Skeletal muscle tissue (tissue), 4 donors: ENCODE measurements around the gene SLC30A2. TPM values are rescaled to one million over a fixed set of nuclear protein-coding genes. Genes with fewer than 3 reads are reported as not detected.

Experiments
- H3K27ac ChIP-seq: one replicate; pipeline ENCODE4 v1.7.0; 2013; ENCODE audit warnings: mild to moderate bottlenecking, low read depth, low read length, inconsistent platforms
- H3K27me3 ChIP-seq, 3 donors: one replicate each; pipeline ENCODE4 v1.7.0; 2013; ENCODE audit warnings: low read length in 3 of 3; ENCODE audit not compliant: control insufficient read depth in 3 of 3, insufficient read depth in 3 of 3
- H3K36me3 ChIP-seq, 3 donors: one replicate each; pipeline ENCODE4 v1.7.0; 2013; ENCODE audit warnings: low read length in 3 of 3; ENCODE audit not compliant: control insufficient read depth in 3 of 3, insufficient read depth in 3 of 3
- H3K4me1 ChIP-seq, 3 donors: one replicate each; pipeline ENCODE4 v1.7.0; 2013; ENCODE audit warnings: low read length in 3 of 3, mild to moderate bottlenecking in 3 of 3; ENCODE audit not compliant: control insufficient read depth in 3 of 3, insufficient read depth in 3 of 3
- H3K4me3 ChIP-seq, 3 donors: one replicate each; pipeline ENCODE4 v1.7.0; 2013; ENCODE audit warnings: low read length in 3 of 3
- H3K9ac ChIP-seq, 3 donors: one replicate each; pipeline ENCODE4 v1.7.0; 2013; ENCODE audit warnings: low read length in 3 of 3, mild to moderate bottlenecking in 3 of 3, moderate library complexity in 2 of 3, low read depth in 1 of 3
- H3K9me3 ChIP-seq, 3 donors: one replicate each; pipeline ENCODE4 v1.7.0; 2013; ENCODE audit warnings: low read length in 3 of 3; ENCODE audit not compliant: control insufficient read depth in 3 of 3
- total RNA-seq: library from RNA; depleted of rRNA; stranded (reverse); fragments of >200 nt; gene quantifications from one replicate; pipeline ENCODE4 v1.2.3, GENCODE V29; 2014
- donor health status: Osteomylitis.

Gene SLC30A2
- total RNA-seq, 1 donor from 2014 or later = under 0.01 TPM

- Histone ChIP-seq H3K36me3 (peaks cover 3 to 23% (median 6%) of the 10 kb centered on the region in 3 donors), H3K27me3 (no peaks in the 10 kb centered on the region), H3K9ac (peak overlapping the region in 2 of 3 donors; percentile 22 to 41), H3K4me3 (no peak overlapping the region), H3K9me3 (no peaks in the 10 kb centered on the region), H3K4me1 (peaks cover 9 to 23% (median 18%) of the 10 kb centered on the region in 3 donors), H3K27ac (no peak overlapping the region)
Measured at GRCh38 chr1:26027716-26028489, 18.0 kb downstream of the SLC30A2 start.

- peaks cover 31 to 46% (median 42%) of the 10 kb centered on the region in 3 donors for H3K4me1 ChIP-seq
- peak overlapping the region in 1 of 3 donors; percentile 81 for H3K9ac ChIP-seq
- peaks cover 0 to 13% (median 2%) of the 10 kb centered on the region in 3 donors for H3K36me3 ChIP-seq
- no peaks in the 10 kb centered on the region for H3K9me3 ChIP-seq
- no peak overlapping the region for H3K27ac ChIP-seq
- no peaks in the 10 kb centered on the region for H3K27me3 ChIP-seq
- H3K4me3 ChIP-seq = peak overlapping the region in 1 of 3 donors; percentile 83
Measured at GRCh38 chr1:26025517-26025916, 20.4 kb downstream of the SLC30A2 start.

GRCh38 chr1:26025060-26025459 lies 20.9 kb downstream of the SLC30A2 start:
- no peaks in the 10 kb centered on the region for H3K27me3 ChIP-seq
- peak overlapping the region; percentile 83 for H3K27ac ChIP-seq
- peaks cover 35 to 51% (median 46%) of the 10 kb centered on the region in 3 donors for H3K4me1 ChIP-seq
- no peaks in the 10 kb centered on the region for H3K9me3 ChIP-seq
- H3K4me3 ChIP-seq = peak overlapping the region in 1 of 3 donors; percentile 83
- peaks cover 0 to 11% (median 2%) of the 10 kb centered on the region in 3 donors for H3K36me3 ChIP-seq
- peak overlapping the region in 1 of 3 donors; percentile 81 for H3K9ac ChIP-seq

DNA sequence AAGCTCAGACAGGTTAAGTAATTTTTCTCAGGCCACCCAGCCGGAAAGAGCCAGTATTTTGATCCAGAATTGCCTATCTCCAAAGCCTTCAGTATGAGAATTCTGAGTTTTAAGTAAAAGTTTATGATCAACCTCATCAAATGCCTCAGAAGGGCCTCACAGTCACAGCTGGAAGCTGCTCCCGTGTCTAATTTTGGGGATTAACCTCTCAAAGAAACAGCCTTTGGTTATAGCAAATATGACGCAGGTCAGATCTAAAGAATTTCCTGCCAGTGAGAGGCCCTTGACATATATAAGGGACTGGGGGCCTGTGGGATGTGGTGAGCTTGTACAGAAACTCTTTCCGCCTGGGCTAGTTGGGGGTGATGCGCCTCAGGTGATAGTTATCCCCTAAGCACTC lies 22.1 kb downstream of the SLC30A2 start:
- H3K9me3 ChIP-seq = no peaks in the 10 kb centered on the region
- peak overlapping the region; percentile 83 for H3K27ac ChIP-seq
- H3K4me1 ChIP-seq = peaks cover 41 to 57% (median 51%) of the 10 kb centered on the region in 3 donors
- peaks cover 0 to 5% (median 0%) of the 10 kb centered on the region in 3 donors for H3K36me3 ChIP-seq
- H3K9ac ChIP-seq = peak overlapping the region; percentile 47 to 81 (median 66)
- H3K27me3 ChIP-seq = no peaks in the 10 kb centered on the region
- peak overlapping the region; percentile 42 to 83 (median 56) for H3K4me3 ChIP-seq

- H3K9me3 ChIP-seq = no peaks in the 10 kb centered on the region
- H3K9ac ChIP-seq = peak overlapping the region; percentile 66 to 86 (median 81)
- peaks cover 41 to 59% (median 57%) of the 10 kb centered on the region in 3 donors for H3K4me1 ChIP-seq
- H3K27me3 ChIP-seq = no peaks in the 10 kb centered on the region
- peaks cover 0 to 5% (median 0%) of the 10 kb centered on the region in 3 donors for H3K36me3 ChIP-seq
- H3K4me3 ChIP-seq = peak overlapping the region; percentile 56 to 83 (median 58)
- H3K27ac ChIP-seq = peak overlapping the region; percentile 83
Measured at GRCh38 chr1:26023009-26023408, 22.9 kb downstream of the SLC30A2 start.

DNA sequence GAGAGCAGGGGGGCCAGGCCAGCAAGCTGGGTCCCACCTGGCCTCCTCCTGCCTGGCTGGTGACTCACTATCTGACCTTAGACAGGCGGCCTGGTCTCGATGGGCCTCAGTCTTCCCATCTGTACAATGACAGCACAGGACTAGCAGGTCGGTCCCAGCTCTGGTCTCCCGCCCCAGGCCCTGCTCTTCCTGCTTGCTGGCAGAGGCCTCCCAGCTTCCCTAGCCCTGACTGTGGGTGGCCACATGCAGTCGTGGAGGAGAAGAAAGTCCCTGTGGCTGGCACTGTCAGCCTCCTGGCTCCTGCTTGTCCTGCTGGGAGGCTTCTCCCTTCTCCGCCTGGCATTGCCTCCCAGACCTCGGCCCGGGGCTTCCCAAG lies 23.5 kb downstream of the SLC30A2 start:
- peak overlapping the region; percentile 66 to 86 (median 81) for H3K9ac ChIP-seq
- H3K27ac ChIP-seq = peak overlapping the region; percentile 83
- no peaks in the 10 kb centered on the region for H3K27me3 ChIP-seq
- peaks cover 0 to 5% (median 0%) of the 10 kb centered on the region in 3 donors for H3K36me3 ChIP-seq
- no peaks in the 10 kb centered on the region for H3K9me3 ChIP-seq
- peak overlapping the region; percentile 38 to 83 (median 69) for H3K4me3 ChIP-seq
- peaks cover 40 to 60% (median 57%) of the 10 kb centered on the region in 3 donors for H3K4me1 ChIP-seq

GRCh38 chr1:26021647-26022403 lies 24.1 kb downstream of the SLC30A2 start, which contains the start of gene EXTL1:
TSS of gene EXTL1 (plus strand) at chr1:26021775. CDS start at chr1:26022647, 872 bp downstream.
- Histone ChIP-seq H3K36me3 (peaks cover 0 to 3% (median 0%) of the 10 kb centered on the region in 3 donors), H3K27ac (peak within 1 kb of the TSS; percentile 83), H3K9me3 (no peaks in the 10 kb centered on the region), H3K9ac (peak within 1 kb of the TSS; percentile 66 to 86 (median 81)), H3K4me3 (peak within 1 kb of the TSS; percentile 68 to 85 (median 69)), H3K4me1 (peaks cover 46 to 66% (median 63%) of the 10 kb centered on the region in 3 donors), H3K27me3 (no peaks in the 10 kb centered on the region)

DNA sequence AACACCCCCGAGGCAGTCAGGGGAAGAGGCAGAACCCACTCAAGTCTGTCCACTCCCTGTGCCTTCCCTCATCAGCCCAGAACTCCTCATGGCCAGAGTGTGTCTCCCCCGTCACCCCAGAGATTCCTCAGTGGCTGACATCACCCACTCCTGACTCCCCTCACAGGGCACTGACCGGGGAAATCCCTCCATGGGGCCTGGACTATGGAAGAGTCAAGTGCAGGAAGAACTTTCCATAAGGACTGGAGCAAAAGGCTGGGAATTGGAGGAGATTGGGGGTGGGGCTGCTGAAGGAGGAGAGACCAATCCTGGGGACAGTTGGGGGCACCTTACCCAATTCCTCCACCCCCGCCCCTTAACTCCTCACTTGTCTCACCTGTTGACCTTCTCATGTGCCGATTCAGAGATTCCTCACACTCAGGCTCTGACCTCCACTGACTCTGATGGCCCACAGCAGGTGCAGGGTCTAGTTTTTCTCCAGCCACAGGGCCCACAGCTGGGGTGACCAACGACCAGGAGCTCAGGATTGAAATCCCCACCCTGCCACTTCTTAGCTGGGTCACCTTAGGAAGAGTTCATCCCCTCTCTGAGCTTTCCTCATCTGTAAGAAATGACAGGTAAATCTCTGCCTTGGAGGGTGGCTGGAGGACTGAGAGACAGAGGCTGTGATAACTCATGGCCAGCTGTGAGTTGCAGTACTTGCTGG lies 24.8 kb downstream of the SLC30A2 start:
- H3K4me3 ChIP-seq = peak overlapping the region; percentile 68 to 85 (median 69)
- no peaks in the 10 kb centered on the region for H3K9me3 ChIP-seq
- no peaks in the 10 kb centered on the region for H3K36me3 ChIP-seq
- H3K4me1 ChIP-seq = peaks cover 50 to 73% (median 69%) of the 10 kb centered on the region in 3 donors
- H3K9ac ChIP-seq = peak overlapping the region; percentile 66 to 86 (median 81)
- H3K27me3 ChIP-seq = no peaks in the 10 kb centered on the region
- peak overlapping the region; percentile 83 for H3K27ac ChIP-seq

DNA sequence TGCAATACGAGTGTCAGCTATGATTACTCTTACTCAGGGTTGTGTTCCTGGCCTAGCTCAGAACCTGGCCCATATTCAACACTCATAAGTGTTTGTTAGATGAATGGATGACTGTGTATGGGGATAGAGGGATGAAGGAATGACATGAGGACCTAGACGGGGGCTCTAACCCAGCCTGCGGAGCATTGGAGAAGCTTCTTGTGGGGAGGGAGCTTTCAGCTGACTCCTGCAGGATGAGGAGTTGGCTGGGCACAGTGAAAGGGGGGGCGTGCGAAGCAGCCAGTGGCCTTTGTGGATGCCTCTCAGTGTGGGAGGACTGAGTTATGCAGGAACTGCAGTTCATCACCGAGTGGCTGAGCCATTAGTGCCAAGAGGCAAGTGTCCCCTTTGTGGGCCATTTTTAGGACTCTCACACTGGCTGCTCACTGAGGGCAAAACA lies 25.6 kb downstream of the SLC30A2 start:
- H3K36me3 ChIP-seq = no peaks in the 10 kb centered on the region
- no peaks in the 10 kb centered on the region for H3K27me3 ChIP-seq
- peaks cover 50 to 73% (median 69%) of the 10 kb centered on the region in 3 donors for H3K4me1 ChIP-seq
- H3K4me3 ChIP-seq = peak overlapping the region; percentile 33 to 85 (median 68)
- no peaks in the 10 kb centered on the region for H3K9me3 ChIP-seq
- H3K9ac ChIP-seq = peak overlapping the region; percentile 66 to 86 (median 81)
- H3K27ac ChIP-seq = peak overlapping the region; percentile 83
